Measurements from ENCODE around the gene CCNB2.

DNA sequence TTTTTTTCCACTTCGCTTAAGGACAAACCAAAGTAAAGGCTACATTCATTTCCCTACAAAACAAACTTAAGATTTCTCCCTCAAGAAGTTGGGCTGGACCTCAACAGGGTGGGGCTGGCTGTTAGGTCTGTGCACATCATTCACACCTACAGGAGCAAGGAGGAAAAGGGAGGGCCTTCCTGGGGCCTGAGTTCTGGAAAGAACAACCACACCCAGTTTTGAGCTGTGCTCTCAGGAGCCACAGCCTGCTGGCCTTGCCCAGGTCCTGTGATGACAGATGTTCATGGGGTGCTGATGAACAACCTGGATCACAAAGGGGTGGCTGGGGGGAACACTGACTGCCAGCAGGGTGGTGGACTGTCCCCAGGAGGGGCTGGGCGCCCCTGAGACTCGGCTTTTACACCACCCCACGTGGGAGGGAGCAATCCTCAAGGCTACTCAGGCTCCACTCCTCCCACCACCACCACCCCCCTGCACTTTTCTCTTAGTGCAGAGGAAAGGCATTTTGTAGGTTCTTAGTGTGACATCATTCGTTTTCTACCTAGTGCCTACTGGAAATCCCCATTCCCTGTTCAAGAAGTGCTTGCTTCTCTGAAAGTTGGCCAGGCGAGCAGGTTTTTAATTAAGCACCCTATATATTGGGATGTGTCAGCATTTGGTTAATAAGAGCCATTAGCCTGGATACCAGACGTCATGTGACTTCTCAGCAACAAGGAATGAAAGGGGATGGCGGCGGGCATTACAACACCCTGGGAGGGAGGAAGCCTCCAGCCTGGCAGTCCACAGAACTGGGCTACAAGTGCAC is 35.7 kb downstream of the CCNB2 start:
- no peak for TF ChIP-seq EZH2 (IDR thresholded peaks at IDR 0.05; ENCODE audit: borderline replicate concordance, low read depth, low read length, poor library complexity, severe bottlenecking)
- TF ChIP-seq, protein P1, sequence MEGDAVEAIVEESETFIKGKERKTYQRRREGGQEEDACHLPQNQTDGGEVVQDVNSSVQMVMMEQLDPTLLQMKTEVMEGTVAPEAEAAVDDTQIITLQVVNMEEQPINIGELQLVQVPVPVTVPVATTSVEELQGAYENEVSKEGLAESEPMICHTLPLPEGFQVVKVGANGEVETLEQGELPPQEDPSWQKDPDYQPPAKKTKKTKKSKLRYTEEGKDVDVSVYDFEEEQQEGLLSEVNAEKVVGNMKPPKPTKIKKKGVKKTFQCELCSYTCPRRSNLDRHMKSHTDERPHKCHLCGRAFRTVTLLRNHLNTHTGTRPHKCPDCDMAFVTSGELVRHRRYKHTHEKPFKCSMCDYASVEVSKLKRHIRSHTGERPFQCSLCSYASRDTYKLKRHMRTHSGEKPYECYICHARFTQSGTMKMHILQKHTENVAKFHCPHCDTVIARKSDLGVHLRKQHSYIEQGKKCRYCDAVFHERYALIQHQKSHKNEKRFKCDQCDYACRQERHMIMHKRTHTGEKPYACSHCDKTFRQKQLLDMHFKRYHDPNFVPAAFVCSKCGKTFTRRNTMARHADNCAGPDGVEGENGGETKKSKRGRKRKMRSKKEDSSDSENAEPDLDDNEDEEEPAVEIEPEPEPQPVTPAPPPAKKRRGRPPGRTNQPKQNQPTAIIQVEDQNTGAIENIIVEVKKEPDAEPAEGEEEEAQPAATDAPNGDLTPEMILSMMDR (conservative IDR thresholded peaks at IDR 0.05; ENCODE audit: low read depth, low read length) = no peak
